Epithelial cell of umbilical artery (primary cell): ENCODE measurements around the gene ARID5A. TPM values are rescaled to one million over a fixed set of nuclear protein-coding genes. Genes with fewer than 3 reads are reported as not detected.

Experiments used
- total RNA-seq: library from RNA; depleted of rRNA; stranded (reverse); fragments of >200 nt; gene quantifications from 2 replicates; pipeline ENCODE4 v1.2.3, GENCODE V29; 2014

ARID5A gene, protein sequence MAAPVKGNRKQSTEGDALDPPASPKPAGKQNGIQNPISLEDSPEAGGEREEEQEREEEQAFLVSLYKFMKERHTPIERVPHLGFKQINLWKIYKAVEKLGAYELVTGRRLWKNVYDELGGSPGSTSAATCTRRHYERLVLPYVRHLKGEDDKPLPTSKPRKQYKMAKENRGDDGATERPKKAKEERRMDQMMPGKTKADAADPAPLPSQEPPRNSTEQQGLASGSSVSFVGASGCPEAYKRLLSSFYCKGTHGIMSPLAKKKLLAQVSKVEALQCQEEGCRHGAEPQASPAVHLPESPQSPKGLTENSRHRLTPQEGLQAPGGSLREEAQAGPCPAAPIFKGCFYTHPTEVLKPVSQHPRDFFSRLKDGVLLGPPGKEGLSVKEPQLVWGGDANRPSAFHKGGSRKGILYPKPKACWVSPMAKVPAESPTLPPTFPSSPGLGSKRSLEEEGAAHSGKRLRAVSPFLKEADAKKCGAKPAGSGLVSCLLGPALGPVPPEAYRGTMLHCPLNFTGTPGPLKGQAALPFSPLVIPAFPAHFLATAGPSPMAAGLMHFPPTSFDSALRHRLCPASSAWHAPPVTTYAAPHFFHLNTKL
- 12.0 and 13.1 TPM in 2 replicates for total RNA-seq

DNA sequence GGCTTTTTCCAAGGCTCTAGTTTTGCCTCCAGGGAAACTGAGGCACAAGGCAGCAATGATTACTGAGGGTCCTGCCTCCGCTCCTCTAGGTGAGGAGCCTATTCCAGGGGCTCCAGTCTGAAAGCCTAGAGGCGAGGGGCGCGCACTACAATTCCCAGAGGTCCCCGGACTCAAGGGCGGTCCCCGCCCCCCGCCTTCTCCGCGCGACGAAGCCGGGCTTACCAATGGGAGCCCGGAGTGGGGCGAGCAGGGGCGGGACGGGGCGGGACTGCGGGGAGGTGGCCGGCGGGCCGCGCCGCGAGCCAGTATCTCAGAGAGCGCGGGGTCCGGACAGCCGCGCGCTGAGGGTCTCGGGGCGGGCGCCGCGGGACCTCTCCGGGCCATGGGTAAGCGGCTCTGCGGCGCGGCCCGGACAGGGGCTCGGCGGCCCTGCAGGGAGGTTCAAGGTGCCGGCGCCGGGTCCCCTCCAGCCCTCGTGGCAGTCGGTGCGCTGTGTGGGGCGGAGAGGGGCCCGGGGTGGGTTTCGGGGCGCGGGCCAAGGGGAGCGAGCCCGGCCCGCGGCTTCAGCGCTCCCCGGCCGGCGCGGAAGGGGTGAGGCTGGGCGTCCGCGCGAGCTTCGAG lies at the start of gene ARID5A:
TSS of gene ARID5A (plus strand) at position 308 of the 621 bp plus-strand sequence. CDS start at position 383, 75 bp downstream.

DNA sequence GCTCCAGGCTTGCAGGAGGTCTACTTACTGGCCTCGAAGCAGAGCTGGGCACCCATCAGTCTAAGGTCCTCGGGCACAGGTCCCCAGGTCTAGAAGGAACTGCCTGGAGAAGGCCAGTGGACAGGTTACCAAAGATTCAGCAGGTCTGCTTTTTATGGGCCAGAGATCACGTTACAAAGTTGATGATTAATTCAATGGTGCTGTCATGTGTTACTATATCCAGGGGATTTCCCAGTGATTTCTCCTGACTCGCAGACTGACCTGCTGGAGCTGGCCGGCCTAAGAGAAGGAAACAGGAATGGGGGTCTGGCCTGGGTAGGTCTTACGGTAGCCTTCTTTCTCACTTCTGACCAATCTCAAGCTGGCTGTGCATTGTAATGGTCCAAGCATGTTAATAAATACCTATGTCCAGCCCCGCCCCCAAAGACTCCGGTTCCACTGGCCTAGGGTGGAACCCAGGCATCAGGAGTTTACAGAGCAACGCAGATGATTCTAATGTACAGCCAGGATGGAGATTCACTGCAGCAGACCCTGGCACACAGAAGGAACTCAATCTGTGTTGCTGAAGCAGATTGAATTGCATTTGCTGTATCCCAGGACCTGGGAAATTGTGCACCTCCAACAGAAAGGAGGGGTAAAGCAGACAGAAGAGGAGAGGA lies 31.2 kb upstream of the ARID5A start, which contains the start of gene NEURL3:
TSS of gene NEURL3 (minus strand) at position 127 of the 659 bp plus-strand sequence. CDS start at position 56, 71 bp downstream.

Other genes with a start within 250 kb of the ARID5A start
- gene SNRNP200, start 231.2 kb upstream of the ARID5A start, total RNA-seq = 38.1 and 46.1 TPM in 2 replicates
- 1.6 and 3.0 TPM in 2 replicates for gene ITPRIPL1, start 211.4 kb upstream of the ARID5A start, total RNA-seq
- gene NCAPH, start 201.0 kb upstream of the ARID5A start, total RNA-seq = 15.2 and 17.5 TPM in 2 replicates
- gene NEURL3, start 31.4 kb upstream of the ARID5A start, total RNA-seq = 0.15 TPM in 1 of 2 replicates, not detected in the other
- gene KANSL3, start 101.6 kb downstream of the ARID5A start, total RNA-seq = 22.1 and 22.3 TPM in 2 replicates
- gene FER1L5, start 106.0 kb downstream of the ARID5A start, total RNA-seq = under 0.01 and 0.15 TPM in 2 replicates
- 17.2 and 29.3 TPM in 2 replicates for gene LMAN2L, start 203.3 kb downstream of the ARID5A start, total RNA-seq
- 1.3 and 2.1 TPM in 2 replicates for gene CNNM4, start 224.2 kb downstream of the ARID5A start, total RNA-seq